ENCODE measurements around the gene KDM4B. TPM values are rescaled to one million over a fixed set of nuclear protein-coding genes. Genes with fewer than 3 reads are reported as not detected.

Gene KDM4B
- polyA plus RNA-seq, 1 of the 3 experiments (the other 2 are of a cell fraction) = 12.2 TPM

DNA sequence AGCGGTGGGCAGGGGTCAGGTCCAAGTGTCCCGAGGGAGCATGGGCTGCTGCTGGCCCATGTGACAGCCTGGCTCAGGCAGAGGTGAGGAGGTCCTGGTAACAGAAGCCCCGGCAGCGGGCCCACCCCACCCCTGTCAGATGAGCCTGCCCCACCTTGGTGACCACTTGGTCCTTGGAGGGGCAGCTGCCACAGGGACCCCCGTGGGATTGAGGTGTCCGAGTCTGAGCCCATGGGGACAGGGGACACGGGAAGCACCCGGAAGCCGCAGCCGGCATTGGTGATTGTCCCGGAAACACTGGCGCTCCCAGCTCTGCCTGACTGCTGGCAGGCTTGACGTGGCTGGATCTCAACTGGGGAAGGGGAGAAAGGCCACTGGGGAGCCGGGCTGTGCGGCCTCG is 149.1 kb downstream of the KDM4B start:
- Histone ChIP-seq H3K9me2 (no peaks in the 10 kb centered on the region), H3K4me1 (ENCODE audit: control insufficient read depth in 1 of 2, insufficient read depth in 2 of 2, low read depth in 1 of 2, low read length in 1 of 2) (peaks cover 3 to 18% of the 10 kb centered on the region in 2 experiments; a peak in 2 of 4 replicates), H3K27me3 (ENCODE audit: insufficient read depth) (no peaks in the 10 kb centered on the region), H3K36me3 (replicated peaks in 1 of 2; ENCODE audit: control insufficient read depth in 1 of 2, insufficient read depth in 2 of 2, low read length in 1 of 2) (peaks cover 0 to 33% of the 10 kb centered on the region in 2 experiments), H3K4me3 (ENCODE audit: low read depth in 2 of 2, low read length in 1 of 2) (no peak overlapping the region), H3F3A (replicated peaks; ENCODE audit: insufficient read depth) (no peaks in the 10 kb centered on the region), H3K9ac (no peak overlapping the region), H3K79me2 (ENCODE audit: insufficient read depth) (no peaks in the 10 kb centered on the region), H3K27ac (ENCODE audit: low read depth in 2 of 2, low read length in 1 of 2) (no peak overlapping the region), H3K4me2 (no peak overlapping the region), H4K20me1 (ENCODE audit: insufficient read depth) (no peaks in the 10 kb centered on the region), H3K9me3 (no peaks in the 10 kb centered on the region), H2AFZ (ENCODE audit: low read depth) (no peak overlapping the region)
- POLR2A ChIA-PET = no interaction called here
- WGBS (ENCODE audit: low lambda C conversion rate) = 95% methylated on average over 4 of the region's 16 CpGs
- TF ChIP-seq SMC3 (IDR thresholded peaks at IDR 0.05; ENCODE audit: low read depth, low read length) = no peak
- no peak for TF ChIP-seq JUND (IDR thresholded peaks at IDR 0.05)
- TF ChIP-seq GATA2 (CRISPR knock-in tag; IDR thresholded peaks at IDR 0.05) = no peak
- TF ChIP-seq MXI1 (IDR thresholded peaks at IDR 0.05; ENCODE audit: low read depth, low read length) = no peak
- TF ChIP-seq MEF2A (IDR thresholded peaks at IDR 0.05; ENCODE audit: borderline replicate concordance, low read depth) = no peak
- TF ChIP-seq NRF1 (IDR thresholded peaks at IDR 0.05; ENCODE audit: low read depth, low read length) = no peak
- CTCF ChIA-PET = interaction anchor here (0.6 to 1.4 kb wide), 2 partner anchors 38 to 437 kb away, joined by 3 read pairs; no protein-coding TSS in a partner anchor
- no peak for DNase-seq

DNA sequence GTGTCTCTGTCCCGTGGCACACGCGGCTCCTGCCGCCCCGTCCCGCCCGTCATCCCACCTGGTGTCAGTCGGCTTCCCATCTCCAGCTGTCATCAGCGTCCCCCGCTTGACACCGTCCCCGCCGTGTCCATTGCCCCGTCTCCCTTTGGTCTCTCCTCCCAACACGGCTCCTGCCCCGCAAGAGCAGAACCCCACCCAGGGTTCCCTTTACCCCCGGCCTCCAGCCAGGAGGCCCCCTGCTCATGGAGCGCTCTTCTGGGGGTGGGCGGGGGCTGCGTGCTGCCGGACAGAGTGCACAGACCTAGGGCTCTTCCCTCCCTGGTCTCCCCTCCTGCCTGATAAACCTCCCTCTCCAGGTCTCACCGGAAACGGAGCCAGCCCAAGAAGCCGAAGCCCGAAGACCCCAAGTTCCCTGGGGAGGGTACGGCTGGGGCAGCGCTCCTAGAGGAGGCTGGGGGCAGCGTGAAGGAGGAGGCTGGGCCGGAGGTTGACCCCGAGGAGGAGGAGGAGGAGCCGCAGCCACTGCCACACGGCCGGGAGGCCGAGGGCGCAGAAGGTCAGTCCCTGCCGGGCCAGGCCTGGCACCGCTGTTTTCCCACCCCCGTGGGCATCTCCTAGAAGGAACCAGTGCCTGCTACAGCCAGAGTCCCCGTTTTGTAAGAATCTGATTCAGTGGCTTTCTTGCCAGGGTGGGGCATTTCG is 150.5 kb downstream of the KDM4B start:
- 93% methylated on average over 40 of the region's 40 CpGs for whole genome bisulfite sequencing (ENCODE audit: low lambda C conversion rate)
- Histone ChIP-seq H3K4me3 (ENCODE audit: low read depth in 2 of 2, low read length in 1 of 2) (no peak overlapping the region), H3K27ac (ENCODE audit: low read depth in 2 of 2, low read length in 1 of 2) (no peak overlapping the region)

More for the DNA sequence above, 150.5 kb downstream of the KDM4B start:
- Histone ChIP-seq H3K79me2 (ENCODE audit: insufficient read depth) (no peaks in the 10 kb centered on the region), H3K9me3 (no peaks in the 10 kb centered on the region), H3K27me3 (ENCODE audit: insufficient read depth) (no peaks in the 10 kb centered on the region), H3K9me2 (no peaks in the 10 kb centered on the region), H3K4me1 (ENCODE audit: control insufficient read depth in 1 of 2, insufficient read depth in 2 of 2, low read depth in 1 of 2, low read length in 1 of 2) (peaks cover 0 to 5% of the 10 kb centered on the region in 2 experiments; a peak in 1 of 4 replicates), H2AFZ (ENCODE audit: low read depth) (no peak overlapping the region), H4K20me1 (ENCODE audit: insufficient read depth) (no peaks in the 10 kb centered on the region), H3K9ac (no peak overlapping the region), H3K36me3 (replicated peaks in 1 of 2; ENCODE audit: control insufficient read depth in 1 of 2, insufficient read depth in 2 of 2, low read length in 1 of 2) (peaks cover 0 to 35% of the 10 kb centered on the region in 2 experiments), H3K4me2 (no peak overlapping the region), H3F3A (replicated peaks; ENCODE audit: insufficient read depth) (no peaks in the 10 kb centered on the region)
- no peak for DNase-seq
- ChIA-PET CTCF (no interaction called here), POLR2A (no interaction called here)
- TF ChIP-seq RXRA (IDR thresholded peaks at IDR 0.05; ENCODE audit: borderline replicate concordance, low read depth) (no peak), FOXJ3 (CRISPR knock-in tag; IDR thresholded peaks at IDR 0.05) (no peak), YY1 (IDR thresholded peaks at IDR 0.05; ENCODE audit: low read depth) (no peak), FOSL2 (IDR thresholded peaks at IDR 0.05; ENCODE audit: borderline replicate concordance, low read depth) (no peak)
- TF ChIP-seq, protein P1, sequence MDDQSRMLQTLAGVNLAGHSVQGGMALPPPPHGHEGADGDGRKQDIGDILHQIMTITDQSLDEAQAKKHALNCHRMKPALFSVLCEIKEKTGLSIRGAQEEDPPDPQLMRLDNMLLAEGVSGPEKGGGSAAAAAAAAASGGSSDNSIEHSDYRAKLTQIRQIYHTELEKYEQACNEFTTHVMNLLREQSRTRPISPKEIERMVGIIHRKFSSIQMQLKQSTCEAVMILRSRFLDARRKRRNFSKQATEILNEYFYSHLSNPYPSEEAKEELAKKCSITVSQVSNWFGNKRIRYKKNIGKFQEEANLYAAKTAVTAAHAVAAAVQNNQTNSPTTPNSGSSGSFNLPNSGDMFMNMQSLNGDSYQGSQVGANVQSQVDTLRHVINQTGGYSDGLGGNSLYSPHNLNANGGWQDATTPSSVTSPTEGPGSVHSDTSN (IDR thresholded peaks at IDR 0.05) = no peak
- TF ChIP-seq, protein P2, sequence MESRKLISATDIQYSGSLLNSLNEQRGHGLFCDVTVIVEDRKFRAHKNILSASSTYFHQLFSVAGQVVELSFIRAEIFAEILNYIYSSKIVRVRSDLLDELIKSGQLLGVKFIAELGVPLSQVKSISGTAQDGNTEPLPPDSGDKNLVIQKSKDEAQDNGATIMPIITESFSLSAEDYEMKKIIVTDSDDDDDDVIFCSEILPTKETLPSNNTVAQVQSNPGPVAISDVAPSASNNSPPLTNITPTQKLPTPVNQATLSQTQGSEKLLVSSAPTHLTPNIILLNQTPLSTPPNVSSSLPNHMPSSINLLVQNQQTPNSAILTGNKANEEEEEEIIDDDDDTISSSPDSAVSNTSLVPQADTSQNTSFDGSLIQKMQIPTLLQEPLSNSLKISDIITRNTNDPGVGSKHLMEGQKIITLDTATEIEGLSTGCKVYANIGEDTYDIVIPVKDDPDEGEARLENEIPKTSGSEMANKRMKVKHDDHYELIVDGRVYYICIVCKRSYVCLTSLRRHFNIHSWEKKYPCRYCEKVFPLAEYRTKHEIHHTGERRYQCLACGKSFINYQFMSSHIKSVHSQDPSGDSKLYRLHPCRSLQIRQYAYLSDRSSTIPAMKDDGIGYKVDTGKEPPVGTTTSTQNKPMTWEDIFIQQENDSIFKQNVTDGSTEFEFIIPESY (IDR thresholded peaks at IDR 0.05; ENCODE audit: borderline replicate concordance, low read depth) = no peak
- TF ChIP-seq, protein P3, sequence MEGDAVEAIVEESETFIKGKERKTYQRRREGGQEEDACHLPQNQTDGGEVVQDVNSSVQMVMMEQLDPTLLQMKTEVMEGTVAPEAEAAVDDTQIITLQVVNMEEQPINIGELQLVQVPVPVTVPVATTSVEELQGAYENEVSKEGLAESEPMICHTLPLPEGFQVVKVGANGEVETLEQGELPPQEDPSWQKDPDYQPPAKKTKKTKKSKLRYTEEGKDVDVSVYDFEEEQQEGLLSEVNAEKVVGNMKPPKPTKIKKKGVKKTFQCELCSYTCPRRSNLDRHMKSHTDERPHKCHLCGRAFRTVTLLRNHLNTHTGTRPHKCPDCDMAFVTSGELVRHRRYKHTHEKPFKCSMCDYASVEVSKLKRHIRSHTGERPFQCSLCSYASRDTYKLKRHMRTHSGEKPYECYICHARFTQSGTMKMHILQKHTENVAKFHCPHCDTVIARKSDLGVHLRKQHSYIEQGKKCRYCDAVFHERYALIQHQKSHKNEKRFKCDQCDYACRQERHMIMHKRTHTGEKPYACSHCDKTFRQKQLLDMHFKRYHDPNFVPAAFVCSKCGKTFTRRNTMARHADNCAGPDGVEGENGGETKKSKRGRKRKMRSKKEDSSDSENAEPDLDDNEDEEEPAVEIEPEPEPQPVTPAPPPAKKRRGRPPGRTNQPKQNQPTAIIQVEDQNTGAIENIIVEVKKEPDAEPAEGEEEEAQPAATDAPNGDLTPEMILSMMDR (IDR thresholded peaks at IDR 0.05) = no peak
